Muscle layer of colon (tissue), 2 donors: ENCODE results near the gene SSBP3.

Experiments
- H3K27ac ChIP-seq: one replicate; pipeline ENCODE4 v1.7.0; 2013; ENCODE audit warnings: low read depth, mild to moderate bottlenecking, low read length, moderate library complexity
- H3K27me3 ChIP-seq, 2 donors: one replicate each; pipeline ENCODE4 v1.7.0; 2013; ENCODE audit warnings: low read length in 2 of 2, mild to moderate bottlenecking in 2 of 2; ENCODE audit not compliant: insufficient read depth in 2 of 2, control insufficient read depth in 1 of 2
- H3K36me3 ChIP-seq: one replicate; pipeline ENCODE4 v1.7.0; 2013; ENCODE audit warnings: mild to moderate bottlenecking, low read length; ENCODE audit not compliant: insufficient read depth
- H3K4me1 ChIP-seq: one replicate; pipeline ENCODE4 v1.7.0; 2013; ENCODE audit warnings: mild to moderate bottlenecking, low read length; ENCODE audit not compliant: insufficient read depth
- H3K4me3 ChIP-seq, 2 donors: one replicate each; pipeline ENCODE4 v1.7.0; 2013; ENCODE audit warnings: low read length in 2 of 2, low read depth in 1 of 2, mild to moderate bottlenecking in 1 of 2, moderate library complexity in 1 of 2
- H3K9ac ChIP-seq: one replicate; pipeline ENCODE4 v1.7.0; 2013; ENCODE audit warnings: low read length
- H3K9me3 ChIP-seq: one replicate; pipeline ENCODE4 v1.7.0; 2013; ENCODE audit warnings: mild to moderate bottlenecking, low read length
- donor health status: abdominal sarcoma.
- donor health status: Adenocarcinoma of cecum.

The SSBP3 gene

GRCh38 chr1:54409156-54410142 lies 3.3 kb upstream of the SSBP3 start:
- H3K4me3 ChIP-seq = no peak overlapping the region
- H3K9ac ChIP-seq = no peak overlapping the region
- H3K27me3 ChIP-seq = no peaks in the 10 kb centered on the region
- peak overlapping the region; percentile 51 for H3K27ac ChIP-seq
- H3K36me3 ChIP-seq = no peaks in the 10 kb centered on the region
- H3K4me1 ChIP-seq = peaks cover 19% of the 10 kb centered on the region
- no peaks in the 10 kb centered on the region for H3K9me3 ChIP-seq

- Histone ChIP-seq H3K27ac (peak overlapping the region; percentile 95), H3K9ac (peak overlapping the region; percentile 55), H3K27me3 (no peaks in the 10 kb centered on the region), H3K36me3 (no peaks in the 10 kb centered on the region), H3K9me3 (no peaks in the 10 kb centered on the region), H3K4me1 (peaks cover 29% of the 10 kb centered on the region), H3K4me3 (peak overlapping the region; percentile 17 to 41)
These were observed 2.2 kb upstream of the SSBP3 start for GRCh38 chr1:54408147-54409066.

DNA sequence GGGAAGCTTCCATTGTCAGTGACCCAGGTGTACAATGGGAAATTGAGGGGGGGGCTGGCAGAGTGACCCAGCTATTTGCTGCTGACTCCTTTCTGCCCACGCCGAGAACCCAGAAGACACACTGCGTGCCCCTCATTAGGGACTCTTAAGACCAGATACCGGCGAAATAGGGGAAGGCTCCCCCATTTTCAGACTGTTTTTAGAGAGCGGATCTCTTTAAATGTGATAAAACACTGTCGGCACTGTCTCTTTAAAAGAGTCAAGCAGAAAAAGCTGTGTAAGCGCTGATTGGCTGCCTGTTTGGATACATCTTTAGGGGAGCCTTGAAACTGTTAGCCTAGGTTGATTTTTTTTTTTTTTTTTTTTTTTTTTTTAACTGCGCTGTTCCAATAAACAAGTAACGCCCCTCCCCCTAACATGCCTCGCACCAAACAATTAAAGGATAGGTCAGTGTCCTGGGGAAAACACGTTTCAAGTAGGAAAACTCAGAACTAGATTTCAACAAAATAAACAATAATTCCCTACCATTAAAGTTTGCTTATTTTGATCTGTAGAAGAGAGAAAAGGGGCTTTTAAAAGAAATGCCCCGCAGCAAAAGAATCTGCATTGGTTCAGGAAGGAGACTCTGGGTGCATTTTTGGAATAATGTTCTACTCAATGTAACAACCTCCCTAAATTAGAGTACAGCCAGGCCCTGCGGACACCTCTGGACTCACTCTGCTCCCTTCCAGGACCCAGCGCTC lies 1.4 kb upstream of the SSBP3 start:
- Histone ChIP-seq H3K9me3 (no peaks in the 10 kb centered on the region), H3K27ac (peak overlapping the region; percentile 95), H3K4me3 (peak overlapping the region; percentile 68 to 71), H3K9ac (peak overlapping the region; percentile 76), H3K4me1 (peaks cover 37% of the 10 kb centered on the region), H3K36me3 (no peaks in the 10 kb centered on the region), H3K27me3 (no peaks in the 10 kb centered on the region)

GRCh38 chr1:54407154-54407403 lies 885 bp upstream of the SSBP3 start:
- Histone ChIP-seq H3K36me3 (no peaks in the 10 kb centered on the region), H3K9me3 (no peaks in the 10 kb centered on the region), H3K4me3 (peak overlapping the region; percentile 68 to 71), H3K9ac (peak overlapping the region; percentile 76), H3K27ac (peak overlapping the region; percentile 70), H3K27me3 (no peaks in the 10 kb centered on the region), H3K4me1 (peaks cover 42% of the 10 kb centered on the region)

- Histone ChIP-seq H3K4me3 (no peak overlapping the region), H3K36me3 (peaks cover 11% of the 10 kb centered on the region), H3K27ac (no peak overlapping the region), H3K9me3 (no peaks in the 10 kb centered on the region), H3K9ac (no peak overlapping the region), H3K27me3 (no peaks in the 10 kb centered on the region), H3K4me1 (peaks cover 48% of the 10 kb centered on the region)
These were observed 298 bp downstream of the SSBP3 start for GRCh38 chr1:54405898-54406293.

DNA sequence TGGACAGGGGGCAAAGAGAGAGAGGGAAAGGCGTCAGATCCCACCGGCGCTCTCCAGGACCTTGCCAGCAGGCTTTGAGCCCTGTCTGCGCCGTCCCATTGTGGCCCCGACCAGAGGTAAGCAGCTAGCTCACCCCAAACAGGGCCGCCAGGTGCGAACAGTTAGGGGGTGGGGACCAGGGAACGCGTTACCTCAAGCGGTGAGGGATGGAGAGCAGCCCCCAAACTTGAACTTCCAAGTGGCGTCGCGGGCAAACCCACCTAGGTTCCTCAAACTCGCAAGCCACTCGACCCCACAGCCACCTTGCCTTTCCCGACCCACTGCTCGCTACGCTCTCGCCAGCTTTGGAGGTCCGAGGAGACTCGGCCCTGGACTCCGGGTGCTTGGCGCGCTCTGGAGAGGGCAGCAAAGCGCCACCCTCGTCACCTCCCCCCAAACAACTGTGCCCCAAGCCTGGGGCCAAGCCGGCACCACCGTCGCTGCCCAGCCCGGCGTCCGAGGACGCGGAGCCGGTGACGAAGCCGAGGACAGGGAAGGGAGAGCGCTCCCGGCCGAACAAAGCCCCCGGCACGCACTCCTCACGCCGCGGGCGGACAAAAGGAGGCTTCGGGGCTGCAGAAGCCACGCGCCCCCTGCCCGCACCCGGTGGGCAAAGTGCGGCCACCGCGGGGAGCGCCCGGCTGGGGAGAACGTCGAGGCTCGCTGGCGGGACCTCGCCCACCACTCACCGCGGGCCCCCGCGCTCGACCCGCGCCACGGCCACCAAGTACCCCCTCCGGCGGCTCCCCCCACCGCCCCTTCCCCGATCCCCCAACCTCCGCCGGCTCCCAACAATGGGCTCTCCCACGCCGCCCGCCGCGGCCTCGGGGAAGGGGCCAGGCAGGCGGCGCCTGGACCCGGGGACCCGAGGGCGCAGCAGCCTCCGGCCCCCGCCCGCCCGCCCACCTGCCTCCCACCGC lies 976 bp downstream of the SSBP3 start:
- H3K27me3 ChIP-seq = no peaks in the 10 kb centered on the region
- H3K9ac ChIP-seq = no peak overlapping the region

GRCh38 chr1:54404263-54404662 lies 1.9 kb downstream of the SSBP3 start:
- peak overlapping the region; percentile 28 to 63 for H3K4me3 ChIP-seq
- no peak overlapping the region for H3K9ac ChIP-seq
- peaks cover 19% of the 10 kb centered on the region for H3K36me3 ChIP-seq
- H3K4me1 ChIP-seq = peaks cover 48% of the 10 kb centered on the region
- peak overlapping the region; percentile 83 for H3K27ac ChIP-seq
- no peaks in the 10 kb centered on the region for H3K9me3 ChIP-seq
- no peaks in the 10 kb centered on the region for H3K27me3 ChIP-seq

More for the DNA sequence above, 976 bp downstream of the SSBP3 start:
- Histone ChIP-seq H3K27ac (peak overlapping the region; percentile 83), H3K4me1 (peaks cover 48% of the 10 kb centered on the region), H3K4me3 (peak overlapping the region; percentile 59 to 63), H3K36me3 (peaks cover 11% of the 10 kb centered on the region), H3K9me3 (no peaks in the 10 kb centered on the region)

DNA sequence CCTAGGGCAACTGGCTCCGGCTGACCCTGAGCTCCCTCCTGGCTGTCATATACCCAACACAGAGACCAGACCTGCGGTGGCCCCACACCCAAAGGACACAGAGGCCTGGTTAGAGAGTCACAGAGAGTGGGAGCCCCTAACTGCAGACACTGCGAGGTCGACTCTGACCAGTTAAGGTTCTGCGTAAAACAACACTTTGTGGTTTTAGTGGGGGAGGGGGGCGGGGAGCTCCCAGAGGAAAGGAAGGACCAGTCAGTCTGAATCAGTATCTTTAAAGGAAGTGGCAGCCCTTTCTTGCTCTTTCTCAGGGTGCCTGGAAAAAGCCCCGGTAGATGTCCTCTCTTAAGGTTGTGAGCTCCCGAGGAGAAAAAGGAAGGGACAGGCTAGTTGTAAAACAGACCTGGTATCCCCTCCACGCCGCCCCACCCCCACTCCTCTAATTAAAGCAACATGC lies 2.4 kb downstream of the SSBP3 start:
- Histone ChIP-seq H3K27me3 (no peaks in the 10 kb centered on the region), H3K4me3 (peak overlapping the region; percentile 28 to 63), H3K9me3 (no peaks in the 10 kb centered on the region), H3K4me1 (peaks cover 47% of the 10 kb centered on the region), H3K36me3 (peaks cover 24% of the 10 kb centered on the region), H3K27ac (peak overlapping the region; percentile 83), H3K9ac (no peak overlapping the region)

DNA sequence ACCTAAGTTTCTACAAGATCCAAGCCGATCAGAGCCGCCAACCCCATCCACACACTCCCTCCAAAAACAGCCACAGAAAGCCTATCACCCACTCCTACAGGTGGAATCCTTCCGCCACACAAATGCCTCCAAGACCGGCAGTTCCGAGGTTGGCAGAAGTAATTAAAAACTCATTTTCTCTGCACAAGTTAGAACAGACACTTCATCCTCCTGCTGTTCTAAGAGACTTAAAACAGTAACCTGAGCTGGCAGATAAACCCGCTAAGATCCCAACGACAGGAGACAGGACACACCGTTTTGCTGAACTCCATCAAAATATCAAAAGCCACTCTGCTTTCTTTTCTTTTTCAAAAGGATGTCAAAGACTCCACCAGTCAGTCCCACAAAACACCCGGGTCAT lies 2.8 kb downstream of the SSBP3 start:
- H3K4me3 ChIP-seq = peak overlapping the region; percentile 28 to 63
- no peaks in the 10 kb centered on the region for H3K9me3 ChIP-seq
- H3K36me3 ChIP-seq = peaks cover 28% of the 10 kb centered on the region
- H3K27ac ChIP-seq = peak overlapping the region; percentile 83
- no peaks in the 10 kb centered on the region for H3K27me3 ChIP-seq
- no peak overlapping the region for H3K9ac ChIP-seq
- peaks cover 43% of the 10 kb centered on the region for H3K4me1 ChIP-seq

GRCh38 chr1:54402896-54403295 lies 3.3 kb downstream of the SSBP3 start:
- H3K4me1 ChIP-seq = peaks cover 41% of the 10 kb centered on the region
- no peaks in the 10 kb centered on the region for H3K27me3 ChIP-seq
- no peak overlapping the region for H3K9ac ChIP-seq
- no peaks in the 10 kb centered on the region for H3K9me3 ChIP-seq
- H3K36me3 ChIP-seq = peaks cover 33% of the 10 kb centered on the region
- no peak overlapping the region for H3K27ac ChIP-seq
- no peak overlapping the region for H3K4me3 ChIP-seq
